Measurements from ENCODE around the gene WNT3A. TPM values are rescaled to one million over a fixed set of nuclear protein-coding genes. Genes with fewer than 3 reads are reported as not detected.

WNT3A gene
- total and polyA plus RNA-seq, 2 experiments from 2014 or later, result 0.07 to 0.65 TPM

DNA sequence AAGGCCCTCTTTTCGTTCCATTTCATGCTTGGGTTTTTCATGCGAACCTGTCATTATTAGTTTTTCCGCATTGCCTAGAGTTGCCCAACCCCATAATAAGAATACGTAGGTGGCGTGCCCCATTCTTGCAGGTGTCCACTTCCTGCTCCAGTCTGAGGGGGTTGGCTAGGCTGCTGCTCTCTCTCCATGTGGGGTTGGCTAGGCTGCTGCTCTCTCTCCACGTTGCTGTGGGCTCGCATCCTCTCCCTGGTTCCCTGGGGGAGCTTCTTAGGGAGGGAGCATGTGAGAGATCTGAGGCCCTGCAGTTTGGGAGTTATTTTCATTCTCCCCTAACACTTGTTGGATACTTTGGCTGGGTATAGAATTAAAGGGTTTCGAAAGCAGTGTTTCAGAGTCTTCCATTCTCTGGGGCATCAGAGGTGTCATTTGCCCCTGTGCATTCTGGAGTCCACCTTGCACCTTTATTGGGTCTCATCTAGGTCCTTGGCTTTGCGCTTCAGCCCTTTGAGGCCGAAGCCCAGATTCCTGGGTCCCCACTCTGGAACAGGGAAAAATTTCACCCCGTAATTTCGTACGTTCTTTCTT, 87.7 kb downstream of the WNT3A start:
- Histone ChIP-seq H4K20me1 (replicated peaks; ENCODE audit: insufficient read depth) (peaks cover 69% of the 10 kb centered on the region), H3K4me2 (no peak overlapping the region)

More for the DNA sequence above, 87.7 kb downstream of the WNT3A start:
- H3K4me1 Mint-ChIP-seq, result peaks cover 9% of the 10 kb centered on the region
- Histone ChIP-seq H3K4me3 (no peak overlapping the region), H3F3A (replicated peaks; ENCODE audit: low read depth) (no peaks in the 10 kb centered on the region), H3K36me3 (ENCODE audit: insufficient read depth) (peaks cover 3% of the 10 kb centered on the region; the same call in 1 of the 2 replicates), H3K4me1 (ENCODE audit: insufficient read depth) (no peaks in the 10 kb centered on the region), H3K79me2 (replicated peaks; ENCODE audit: insufficient read depth) (peaks cover 74% of the 10 kb centered on the region), H2AFZ (no peak overlapping the region), H3K27me3 (ENCODE audit: insufficient read depth) (no peaks in the 10 kb centered on the region), H3K27ac (ENCODE audit: low read depth) (no peak overlapping the region), H3K9me2 (ENCODE audit: insufficient read depth) (no peaks in the 10 kb centered on the region)
- no peak overlapping the region for H3K4me3 Mint-ChIP-seq
- H3K27me3 Mint-ChIP-seq (ENCODE audit: insufficient read depth, low read depth, poor library complexity), result peaks cover 11% of the 10 kb centered on the region
- H3K36me3 Mint-ChIP-seq (ENCODE audit: low read depth), result peaks cover 59% of the 10 kb centered on the region
- TF ChIP-seq, protein P1, sequence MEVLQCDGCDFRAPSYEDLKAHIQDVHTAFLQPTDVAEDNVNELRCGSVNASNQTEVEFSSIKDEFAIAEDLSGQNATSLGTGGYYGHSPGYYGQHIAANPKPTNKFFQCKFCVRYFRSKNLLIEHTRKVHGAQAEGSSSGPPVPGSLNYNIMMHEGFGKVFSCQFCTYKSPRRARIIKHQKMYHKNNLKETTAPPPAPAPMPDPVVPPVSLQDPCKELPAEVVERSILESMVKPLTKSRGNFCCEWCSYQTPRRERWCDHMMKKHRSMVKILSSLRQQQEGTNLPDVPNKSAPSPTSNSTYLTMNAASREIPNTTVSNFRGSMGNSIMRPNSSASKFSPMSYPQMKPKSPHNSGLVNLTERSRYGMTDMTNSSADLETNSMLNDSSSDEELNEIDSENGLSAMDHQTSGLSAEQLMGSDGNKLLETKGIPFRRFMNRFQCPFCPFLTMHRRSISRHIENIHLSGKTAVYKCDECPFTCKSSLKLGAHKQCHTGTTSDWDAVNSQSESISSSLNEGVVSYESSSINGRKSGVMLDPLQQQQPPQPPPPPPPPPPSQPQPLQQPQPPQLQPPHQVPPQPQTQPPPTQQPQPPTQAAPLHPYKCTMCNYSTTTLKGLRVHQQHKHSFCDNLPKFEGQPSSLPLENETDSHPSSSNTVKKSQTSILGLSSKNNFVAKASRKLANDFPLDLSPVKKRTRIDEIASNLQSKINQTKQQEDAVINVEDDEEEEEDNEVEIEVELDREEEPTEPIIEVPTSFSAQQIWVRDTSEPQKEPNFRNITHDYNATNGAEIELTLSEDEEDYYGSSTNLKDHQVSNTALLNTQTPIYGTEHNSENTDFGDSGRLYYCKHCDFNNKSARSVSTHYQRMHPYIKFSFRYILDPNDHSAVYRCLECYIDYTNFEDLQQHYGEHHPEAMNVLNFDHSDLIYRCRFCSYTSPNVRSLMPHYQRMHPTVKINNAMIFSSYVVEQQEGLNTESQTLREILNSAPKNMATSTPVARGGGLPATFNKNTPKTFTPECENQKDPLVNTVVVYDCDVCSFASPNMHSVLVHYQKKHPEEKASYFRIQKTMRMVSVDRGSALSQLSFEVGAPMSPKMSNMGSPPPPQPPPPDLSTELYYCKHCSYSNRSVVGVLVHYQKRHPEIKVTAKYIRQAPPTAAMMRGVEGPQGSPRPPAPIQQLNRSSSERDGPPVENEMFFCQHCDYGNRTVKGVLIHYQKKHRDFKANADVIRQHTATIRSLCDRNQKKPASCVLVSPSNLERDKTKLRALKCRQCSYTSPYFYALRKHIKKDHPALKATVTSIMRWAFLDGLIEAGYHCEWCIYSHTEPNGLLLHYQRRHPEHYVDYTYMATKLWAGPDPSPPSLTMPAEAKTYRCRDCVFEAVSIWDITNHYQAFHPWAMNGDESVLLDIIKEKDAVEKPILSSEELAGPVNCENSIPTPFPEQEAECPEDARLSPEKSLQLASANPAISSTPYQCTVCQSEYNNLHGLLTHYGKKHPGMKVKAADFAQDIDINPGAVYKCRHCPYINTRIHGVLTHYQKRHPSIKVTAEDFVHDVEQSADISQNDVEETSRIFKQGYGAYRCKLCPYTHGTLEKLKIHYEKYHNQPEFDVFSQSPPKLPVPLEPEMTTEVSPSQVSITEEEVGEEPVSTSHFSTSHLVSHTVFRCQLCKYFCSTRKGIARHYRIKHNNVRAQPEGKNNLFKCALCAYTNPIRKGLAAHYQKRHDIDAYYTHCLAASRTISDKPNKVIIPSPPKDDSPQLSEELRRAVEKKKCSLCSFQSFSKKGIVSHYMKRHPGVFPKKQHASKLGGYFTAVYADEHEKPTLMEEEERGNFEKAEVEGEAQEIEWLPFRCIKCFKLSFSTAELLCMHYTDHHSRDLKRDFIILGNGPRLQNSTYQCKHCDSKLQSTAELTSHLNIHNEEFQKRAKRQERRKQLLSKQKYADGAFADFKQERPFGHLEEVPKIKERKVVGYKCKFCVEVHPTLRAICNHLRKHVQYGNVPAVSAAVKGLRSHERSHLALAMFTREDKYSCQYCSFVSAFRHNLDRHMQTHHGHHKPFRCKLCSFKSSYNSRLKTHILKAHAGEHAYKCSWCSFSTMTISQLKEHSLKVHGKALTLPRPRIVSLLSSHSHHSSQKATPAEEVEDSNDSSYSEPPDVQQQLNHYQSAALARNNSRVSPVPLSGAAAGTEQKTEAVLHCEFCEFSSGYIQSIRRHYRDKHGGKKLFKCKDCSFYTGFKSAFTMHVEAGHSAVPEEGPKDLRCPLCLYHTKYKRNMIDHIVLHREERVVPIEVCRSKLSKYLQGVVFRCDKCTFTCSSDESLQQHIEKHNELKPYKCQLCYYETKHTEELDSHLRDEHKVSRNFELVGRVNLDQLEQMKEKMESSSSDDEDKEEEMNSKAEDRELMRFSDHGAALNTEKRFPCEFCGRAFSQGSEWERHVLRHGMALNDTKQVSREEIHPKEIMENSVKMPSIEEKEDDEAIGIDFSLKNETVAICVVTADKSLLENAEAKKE (CRISPR knock-in tag; IDR thresholded peaks at IDR 0.05), result no peak
- no peak for TF ChIP-seq STAT1 (IDR thresholded peaks at IDR 0.05; ENCODE audit: unreplicated experiment)
- TF ChIP-seq, protein P2, sequence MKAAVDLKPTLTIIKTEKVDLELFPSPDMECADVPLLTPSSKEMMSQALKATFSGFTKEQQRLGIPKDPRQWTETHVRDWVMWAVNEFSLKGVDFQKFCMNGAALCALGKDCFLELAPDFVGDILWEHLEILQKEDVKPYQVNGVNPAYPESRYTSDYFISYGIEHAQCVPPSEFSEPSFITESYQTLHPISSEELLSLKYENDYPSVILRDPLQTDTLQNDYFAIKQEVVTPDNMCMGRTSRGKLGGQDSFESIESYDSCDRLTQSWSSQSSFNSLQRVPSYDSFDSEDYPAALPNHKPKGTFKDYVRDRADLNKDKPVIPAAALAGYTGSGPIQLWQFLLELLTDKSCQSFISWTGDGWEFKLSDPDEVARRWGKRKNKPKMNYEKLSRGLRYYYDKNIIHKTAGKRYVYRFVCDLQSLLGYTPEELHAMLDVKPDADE (IDR thresholded peaks at IDR 0.05), result no peak
- TF ChIP-seq, protein P3, sequence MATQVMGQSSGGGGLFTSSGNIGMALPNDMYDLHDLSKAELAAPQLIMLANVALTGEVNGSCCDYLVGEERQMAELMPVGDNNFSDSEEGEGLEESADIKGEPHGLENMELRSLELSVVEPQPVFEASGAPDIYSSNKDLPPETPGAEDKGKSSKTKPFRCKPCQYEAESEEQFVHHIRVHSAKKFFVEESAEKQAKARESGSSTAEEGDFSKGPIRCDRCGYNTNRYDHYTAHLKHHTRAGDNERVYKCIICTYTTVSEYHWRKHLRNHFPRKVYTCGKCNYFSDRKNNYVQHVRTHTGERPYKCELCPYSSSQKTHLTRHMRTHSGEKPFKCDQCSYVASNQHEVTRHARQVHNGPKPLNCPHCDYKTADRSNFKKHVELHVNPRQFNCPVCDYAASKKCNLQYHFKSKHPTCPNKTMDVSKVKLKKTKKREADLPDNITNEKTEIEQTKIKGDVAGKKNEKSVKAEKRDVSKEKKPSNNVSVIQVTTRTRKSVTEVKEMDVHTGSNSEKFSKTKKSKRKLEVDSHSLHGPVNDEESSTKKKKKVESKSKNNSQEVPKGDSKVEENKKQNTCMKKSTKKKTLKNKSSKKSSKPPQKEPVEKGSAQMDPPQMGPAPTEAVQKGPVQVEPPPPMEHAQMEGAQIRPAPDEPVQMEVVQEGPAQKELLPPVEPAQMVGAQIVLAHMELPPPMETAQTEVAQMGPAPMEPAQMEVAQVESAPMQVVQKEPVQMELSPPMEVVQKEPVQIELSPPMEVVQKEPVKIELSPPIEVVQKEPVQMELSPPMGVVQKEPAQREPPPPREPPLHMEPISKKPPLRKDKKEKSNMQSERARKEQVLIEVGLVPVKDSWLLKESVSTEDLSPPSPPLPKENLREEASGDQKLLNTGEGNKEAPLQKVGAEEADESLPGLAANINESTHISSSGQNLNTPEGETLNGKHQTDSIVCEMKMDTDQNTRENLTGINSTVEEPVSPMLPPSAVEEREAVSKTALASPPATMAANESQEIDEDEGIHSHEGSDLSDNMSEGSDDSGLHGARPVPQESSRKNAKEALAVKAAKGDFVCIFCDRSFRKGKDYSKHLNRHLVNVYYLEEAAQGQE (IDR thresholded peaks at IDR 0.05; ENCODE audit: unreplicated experiment), result no peak
- no peak for TF ChIP-seq NANOG (IDR thresholded peaks at IDR 0.05; ENCODE audit: borderline replicate concordance)
- TF ChIP-seq POLR2AphosphoS5 (IDR thresholded peaks at IDR 0.05; ENCODE audit: low read depth), result no peak
- TF ChIP-seq JUNB (IDR thresholded peaks at IDR 0.05; ENCODE audit: unreplicated experiment), result no peak
- TF ChIP-seq CREB1 (CRISPR knock-in tag; IDR thresholded peaks at IDR 0.05; ENCODE audit: low read depth), result no peak
- TF ChIP-seq EZH2 (IDR thresholded peaks at IDR 0.05; ENCODE audit: low read depth, unreplicated experiment), result no peak
- TF ChIP-seq, protein P4, sequence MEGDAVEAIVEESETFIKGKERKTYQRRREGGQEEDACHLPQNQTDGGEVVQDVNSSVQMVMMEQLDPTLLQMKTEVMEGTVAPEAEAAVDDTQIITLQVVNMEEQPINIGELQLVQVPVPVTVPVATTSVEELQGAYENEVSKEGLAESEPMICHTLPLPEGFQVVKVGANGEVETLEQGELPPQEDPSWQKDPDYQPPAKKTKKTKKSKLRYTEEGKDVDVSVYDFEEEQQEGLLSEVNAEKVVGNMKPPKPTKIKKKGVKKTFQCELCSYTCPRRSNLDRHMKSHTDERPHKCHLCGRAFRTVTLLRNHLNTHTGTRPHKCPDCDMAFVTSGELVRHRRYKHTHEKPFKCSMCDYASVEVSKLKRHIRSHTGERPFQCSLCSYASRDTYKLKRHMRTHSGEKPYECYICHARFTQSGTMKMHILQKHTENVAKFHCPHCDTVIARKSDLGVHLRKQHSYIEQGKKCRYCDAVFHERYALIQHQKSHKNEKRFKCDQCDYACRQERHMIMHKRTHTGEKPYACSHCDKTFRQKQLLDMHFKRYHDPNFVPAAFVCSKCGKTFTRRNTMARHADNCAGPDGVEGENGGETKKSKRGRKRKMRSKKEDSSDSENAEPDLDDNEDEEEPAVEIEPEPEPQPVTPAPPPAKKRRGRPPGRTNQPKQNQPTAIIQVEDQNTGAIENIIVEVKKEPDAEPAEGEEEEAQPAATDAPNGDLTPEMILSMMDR (conservative IDR thresholded peaks at IDR 0.05; ENCODE audit: low read depth in 2 of 2), result no peak
- no peak for TF ChIP-seq EZH2phosphoT487 (IDR thresholded peaks at IDR 0.05; ENCODE audit: unreplicated experiment)
- TF ChIP-seq ZNF331 (CRISPR knock-in tag; IDR thresholded peaks at IDR 0.05; ENCODE audit: low read depth), result no peak
- TF ChIP-seq ZNF114 (CRISPR knock-in tag; IDR thresholded peaks at IDR 0.05), result no peak
- H3K9me3 Mint-ChIP-seq, result peaks cover 11% of the 10 kb centered on the region
- no peak for DNase-seq (ENCODE audit: low spot score)
- ATAC-seq, result no peak
- H3K27ac Mint-ChIP-seq, result no peak overlapping the region

Measured in GM23338 (cell line).